ENCODE data around the gene OR13J1. TPM values are rescaled to one million over a fixed set of nuclear protein-coding genes. Genes with fewer than 3 reads are reported as not detected.

The OR13J1 gene
- total RNA-seq, 2 donors from 2014 or later, result not detected

Other genes with a start within 250 kb of the OR13J1 start
- gene SIT1, start 219.5 kb downstream of the OR13J1 start, total RNA-seq, result 1 to 10 TPM in 1 of 2 donors, under 1 TPM in 1; 0.46 to 1.4 TPM
- over 10,000 TPM; 19,198 to 30,979 TPM for gene RMRP, start 212.4 kb downstream of the OR13J1 start, total RNA-seq
- 10 to 100 TPM; 25.0 to 33.1 TPM for gene CCDC107, start 212.1 kb downstream of the OR13J1 start, total RNA-seq
- gene ARHGEF39, start 205.2 kb downstream of the OR13J1 start, total RNA-seq, result 1 to 10 TPM; 5.2 to 7.6 TPM
- gene CA9, start 196.5 kb downstream of the OR13J1 start, total RNA-seq, result under 1 TPM; 0.56 to 0.89 TPM
- gene TPM2, start 180.5 kb downstream of the OR13J1 start, total RNA-seq, result 100 to 1,000 TPM in 1 of 2 donors, 10 to 100 TPM in 1; 25.9 to 277 TPM
- gene TLN1, start 138.2 kb downstream of the OR13J1 start, total RNA-seq, result 100 to 1,000 TPM; 142 to 172 TPM
- 10 to 100 TPM; 40.2 to 40.6 TPM for gene CREB3, start 137.7 kb downstream of the OR13J1 start, total RNA-seq
- gene GBA2, start 121.2 kb downstream of the OR13J1 start, total RNA-seq, result 100 to 1,000 TPM; 179 to 186 TPM
- gene RGP1, start 121.1 kb downstream of the OR13J1 start, total RNA-seq, result 10 to 100 TPM; 54.8 to 56.3 TPM
- not detected for gene MSMP, start 116.1 kb downstream of the OR13J1 start, total RNA-seq
- gene NPR2, start 78.8 kb downstream of the OR13J1 start, total RNA-seq, result 1 to 10 TPM; 7.4 to 7.9 TPM
- 1 to 10 TPM in 1 of 2 donors, under 1 TPM in 1; 0.15 to 1.5 TPM for gene SPAG8, start 58.1 kb downstream of the OR13J1 start, total RNA-seq
- gene HINT2, start 55.4 kb downstream of the OR13J1 start, total RNA-seq, result 10 to 100 TPM; 56.0 to 59.4 TPM
- under 1 TPM in 1 of 2 donors, not detected in 1; 0.28 TPM for gene FAM221B, start 41.7 kb downstream of the OR13J1 start, total RNA-seq
- gene TMEM8B, start 41.2 kb downstream of the OR13J1 start, total RNA-seq, result 10 to 100 TPM; 15.4 to 16.4 TPM
- gene HRCT1, start 35.8 kb upstream of the OR13J1 start, total RNA-seq, result 10 to 100 TPM; 17.4 to 58.7 TPM
- gene SPAAR, start 39.1 kb upstream of the OR13J1 start, total RNA-seq, result 1 to 10 TPM; 1.3 to 2.1 TPM
- not detected for gene OR2S2, start 87.8 kb upstream of the OR13J1 start, total RNA-seq
- 1 to 10 TPM; 2.9 to 4.7 TPM for gene RECK, start 166.5 kb upstream of the OR13J1 start, total RNA-seq